Caco-2 (cell line): ENCODE data around the gene SGPP1. TPM values are rescaled to one million over a fixed set of nuclear protein-coding genes. Genes with fewer than 3 reads are reported as not detected.

Experiments used
- total RNA-seq: library from RNA; stranded (reverse); gene quantifications from 2 replicates; pipeline ENCODE4 v1.2.3, GENCODE V29; 2022

Gene SGPP1
- total RNA-seq, 1 experiment from 2014 or later = 16.9 TPM

Other genes with a start within 250 kb of the SGPP1 start
- gene PPP2R5E, start 184.7 kb downstream of the SGPP1 start, total RNA-seq = 56.6 and 58.6 TPM in 2 replicates
- gene WDR89, start 86.2 kb downstream of the SGPP1 start, total RNA-seq = 14.4 and 16.6 TPM in 2 replicates
- 48.5 and 50.3 TPM in 2 replicates for gene SYNE2, start 124.9 kb upstream of the SGPP1 start, total RNA-seq